ENCODE data around the gene ZNF891.

ZNF891 gene

GRCh38 chr12:133061954-133062353 is 68.1 kb downstream of the ZNF891 start:
- DNase-seq (ENCODE audit: low read depth) = no peak

GRCh38 chr12:133058203-133059113 is 71.6 kb downstream of the ZNF891 start:
- no peak for DNase-seq (ENCODE audit: low read depth)

DNA sequence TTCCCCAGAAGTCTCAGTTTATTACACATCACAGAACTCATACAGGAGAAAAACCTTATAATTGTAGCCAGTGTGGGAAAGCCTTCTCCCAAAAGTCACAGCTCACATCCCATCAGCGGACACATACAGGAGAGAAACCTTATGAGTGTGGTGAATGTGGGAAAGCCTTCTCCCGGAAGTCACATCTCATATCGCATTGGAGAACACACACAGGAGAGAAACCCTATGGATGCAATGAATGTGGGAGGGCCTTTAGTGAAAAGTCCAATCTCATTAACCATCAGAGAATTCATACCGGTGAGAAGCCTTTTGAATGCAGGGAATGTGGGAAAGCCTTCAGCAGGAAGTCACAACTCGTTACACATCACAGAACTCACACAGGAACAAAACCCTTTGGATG is 72.6 kb downstream of the ZNF891 start:
- DNase-seq (ENCODE audit: low read depth) = no peak
